Activated gamma-delta T cell treated with Interleukin-2 at 50 U/mL for 16 hours (primary cell): Measurements from ENCODE around the gene CD80.
"Not testable (repeated sequence)": the region's sequence is repeated elsewhere in the genome, so short reads cannot be mapped to it uniquely, and the experiment has no call there.

ENCODE experiments used
- DNase-seq: peaks from one replicate; pipeline ENCODE4 v3.0.0-alpha.2; 2020

The CD80 gene

GRCh38 chr3:119580067-119580760, 20.8 kb upstream of the CD80 start:
- no peak for DNase-seq

GRCh38 chr3:119579366-119580066, 20.1 kb upstream of the CD80 start, which contains the start of gene ADPRH:
Gene ADPRH, plus strand, starts transcription at chr3:119579492. Its CDS starts 2,678 bp downstream, at chr3:119582170.
- DNase-seq, result peak; percentile 25

- no peak for DNase-seq
Observed at GRCh38 chr3:119575507-119575906, 16.1 kb upstream of the CD80 start.

- DNase-seq, result no peak
Observed at GRCh38 chr3:119571688-119572087, 12.3 kb upstream of the CD80 start.

- no peak for DNase-seq
Observed at GRCh38 chr3:119571230-119571629, 11.8 kb upstream of the CD80 start.

DNA sequence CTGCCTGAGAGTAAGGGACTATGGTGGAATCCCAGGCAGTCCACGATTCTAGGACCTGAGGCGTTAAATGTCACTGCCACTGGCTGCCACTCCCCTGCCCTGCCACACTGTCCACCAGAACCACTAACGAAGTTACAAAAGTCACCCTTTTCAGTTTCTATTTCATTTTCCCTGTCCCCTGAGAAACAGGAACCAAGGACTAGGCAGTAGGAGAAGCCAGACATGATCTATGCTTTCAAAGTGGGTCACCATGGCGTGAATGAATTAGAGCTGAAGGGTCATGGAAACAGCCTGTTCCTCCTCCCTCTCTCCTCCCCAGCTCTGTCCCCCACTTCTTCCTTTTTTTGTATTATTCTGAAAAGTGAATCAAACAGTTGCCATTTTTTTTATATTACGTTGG, 10.8 kb upstream of the CD80 start:
- no peak for DNase-seq

GRCh38 chr3:119569156-119569555, 9.7 kb upstream of the CD80 start:
- no peak for DNase-seq

- DNase-seq, result not testable (repeated sequence)
Observed at GRCh38 chr3:119563334-119563733, 3.9 kb upstream of the CD80 start.

GRCh38 chr3:119562307-119562961, 3.0 kb upstream of the CD80 start:
- no peak for DNase-seq

DNA sequence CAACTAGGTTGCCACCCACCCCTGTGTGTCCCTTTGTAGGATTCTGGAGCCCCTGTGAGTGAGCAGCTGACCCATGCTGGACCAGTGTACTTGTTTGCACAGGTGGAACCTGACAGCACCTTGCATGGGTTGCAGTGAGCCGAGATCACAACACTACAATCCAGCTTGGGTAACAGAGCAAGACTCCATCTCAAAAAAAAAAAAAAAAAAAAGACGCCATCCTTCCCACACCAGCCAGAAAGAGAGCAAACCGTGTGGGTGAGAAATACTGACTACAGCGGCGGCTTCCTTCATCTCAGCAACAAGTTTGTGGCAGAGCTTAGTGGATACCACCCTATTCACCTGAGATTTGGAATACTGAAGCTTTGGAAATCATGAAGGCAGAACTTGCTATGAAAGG, 746 bp upstream of the CD80 start:
- no peak for DNase-seq

DNA sequence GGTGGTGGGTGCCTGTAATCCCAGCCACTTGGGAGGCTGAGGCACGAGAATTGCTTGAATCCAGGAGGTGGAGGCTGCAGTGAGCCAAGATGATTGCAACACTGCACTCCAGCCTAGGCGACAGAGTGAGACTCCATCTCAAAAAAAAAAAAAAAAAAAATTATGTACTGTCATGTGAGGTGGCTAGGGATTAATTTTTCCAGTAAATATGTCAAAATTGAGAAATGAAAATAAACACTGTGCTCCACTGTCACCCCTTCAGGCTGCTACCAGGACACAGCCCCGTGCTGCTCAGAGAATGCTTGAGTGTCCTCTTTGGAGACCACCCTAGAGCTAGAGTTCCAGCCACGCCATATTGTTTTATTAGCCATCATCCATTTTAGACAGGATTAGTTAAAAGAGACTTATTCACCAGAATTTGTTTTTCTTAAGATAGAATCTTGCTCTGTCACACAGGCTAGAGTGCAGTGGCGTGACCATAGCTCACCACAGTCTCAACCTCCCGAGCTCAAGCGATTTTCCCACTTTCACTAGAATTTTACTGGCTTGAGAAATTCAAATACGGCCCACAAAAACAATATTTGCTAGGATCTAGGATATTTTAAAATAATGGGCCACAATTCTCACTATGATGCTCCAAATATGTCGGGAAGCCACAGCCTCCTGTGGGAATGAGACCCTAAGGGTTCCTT, 642 bp downstream of the CD80 start:
- no peak for DNase-seq

GRCh38 chr3:119557877-119558269, 1.5 kb downstream of the CD80 start:
- DNase-seq, result no peak

DNA sequence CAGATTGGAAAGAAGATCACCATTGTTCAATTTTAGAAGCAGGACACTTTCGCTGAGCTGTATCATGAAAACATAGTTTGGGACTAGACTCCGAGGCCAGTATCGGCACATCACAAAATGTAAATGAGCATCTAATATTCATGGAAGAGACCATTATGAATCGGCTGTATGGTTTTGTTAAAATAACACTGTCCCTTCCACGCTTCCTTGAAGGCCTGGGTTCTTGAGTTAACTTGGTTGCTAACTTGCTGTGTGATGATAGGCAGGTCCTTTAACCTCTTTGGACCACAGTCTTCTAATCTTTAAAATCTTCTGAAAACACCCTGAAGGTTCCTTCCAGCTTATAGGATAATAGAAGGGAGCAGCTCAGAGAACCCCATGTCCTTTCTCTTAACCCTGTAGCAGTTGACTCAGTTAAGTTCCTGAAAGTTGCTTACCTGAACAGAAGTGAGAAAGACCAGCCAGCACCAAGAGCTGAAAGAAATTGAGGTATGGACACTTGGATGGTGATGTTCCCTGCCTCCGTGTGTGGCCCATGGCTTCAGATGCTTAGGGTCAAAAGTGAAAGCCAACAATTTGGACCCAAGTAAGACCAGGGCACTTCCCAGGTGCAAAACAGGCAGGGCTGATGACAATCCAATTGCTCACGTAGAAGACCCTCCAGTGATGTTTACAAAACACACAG, 2.1 kb downstream of the CD80 start:
- no peak for DNase-seq

GRCh38 chr3:119555929-119556328, 3.5 kb downstream of the CD80 start:
- DNase-seq, result no peak

- no peak for DNase-seq
Observed at GRCh38 chr3:119555309-119555735, 4.1 kb downstream of the CD80 start.

GRCh38 chr3:119553823-119554415, 5.5 kb downstream of the CD80 start:
- DNase-seq, result no peak

GRCh38 chr3:119552928-119553327, 6.5 kb downstream of the CD80 start:
- not testable (repeated sequence) for DNase-seq

- no peak for DNase-seq
Observed at GRCh38 chr3:119551598-119551997, 7.8 kb downstream of the CD80 start.

- DNase-seq, result no peak
Observed at GRCh38 chr3:119550192-119550910, 9.1 kb downstream of the CD80 start.

DNA sequence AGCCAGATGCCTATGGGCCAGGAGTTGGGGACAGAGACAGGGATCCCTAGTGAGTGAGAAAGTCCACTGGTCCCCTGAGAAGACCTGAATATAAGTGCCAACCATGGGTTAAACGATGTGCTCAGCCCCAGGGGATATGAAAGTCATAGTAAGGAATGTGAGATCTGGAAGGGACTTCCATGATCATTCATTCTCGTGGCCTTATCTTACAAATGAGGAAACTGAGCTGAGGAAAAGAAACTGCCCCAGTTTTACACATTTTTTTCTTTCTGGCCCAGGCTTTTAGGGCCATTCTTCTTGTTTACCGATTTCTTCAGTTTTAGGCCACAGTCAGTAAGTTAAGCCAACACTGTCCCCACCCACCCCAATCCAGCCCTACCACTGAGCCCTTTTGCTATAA, 11.1 kb downstream of the CD80 start:
- no peak for DNase-seq

DNA sequence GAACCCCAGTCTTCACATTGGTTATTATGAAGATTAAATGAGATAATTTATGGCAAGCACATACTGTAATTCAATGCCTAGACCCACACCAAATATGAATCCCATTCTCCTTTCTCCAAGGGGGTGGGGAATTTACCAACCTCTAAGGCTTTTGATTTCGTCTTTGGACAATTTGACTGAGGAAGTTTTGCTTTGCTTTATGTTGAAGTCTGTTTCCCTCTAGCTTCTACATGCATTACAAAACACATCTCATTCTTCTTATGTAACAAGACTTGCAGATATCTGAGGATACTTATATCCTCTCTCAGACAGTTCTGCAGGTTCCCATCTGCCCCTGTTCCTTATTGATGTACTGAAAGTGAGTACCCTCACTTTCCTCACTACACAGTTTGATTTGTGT, 12.2 kb downstream of the CD80 start:
- DNase-seq, result no peak

GRCh38 chr3:119543147-119543546, 16.3 kb downstream of the CD80 start:
- no peak for DNase-seq
